HK-2 (cell line): ENCODE data around the gene MCFD2.
A peak's percentile ranks its signal among the peaks of the same experiment; 100 is the strongest.
"Not testable (repeated sequence)": the region's sequence is repeated elsewhere in the genome, so short reads cannot be mapped to it uniquely, and the experiment has no call there.

Experiments used
- DNase-seq: peaks from one replicate; pipeline ENCODE4 v3.0.0-alpha.2; 2018; ENCODE audit not compliant: unreplicated experiment

The MCFD2 gene

DNA sequence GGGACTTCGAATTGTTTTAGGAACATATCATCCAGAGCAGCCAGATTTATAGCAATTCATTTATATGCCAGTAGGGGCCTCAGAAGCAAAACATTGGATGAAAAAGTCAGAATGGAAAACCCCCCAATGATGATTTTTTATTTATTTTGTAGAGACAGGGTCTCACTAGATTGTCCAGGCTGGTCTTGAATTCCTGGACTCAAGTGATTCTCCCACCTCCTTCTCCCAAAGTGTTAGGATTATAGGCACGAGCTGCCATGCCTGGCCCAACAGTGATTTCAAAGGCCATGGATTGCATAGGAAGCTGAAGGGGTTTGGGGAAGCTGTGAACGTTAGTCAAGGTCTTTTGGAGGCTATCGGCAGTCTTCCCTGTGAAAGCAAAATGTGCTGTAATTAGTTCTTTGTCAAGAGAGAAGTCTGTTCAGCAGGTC is 21.9 kb upstream of the MCFD2 start:
- DNase-seq: no peak

DNA sequence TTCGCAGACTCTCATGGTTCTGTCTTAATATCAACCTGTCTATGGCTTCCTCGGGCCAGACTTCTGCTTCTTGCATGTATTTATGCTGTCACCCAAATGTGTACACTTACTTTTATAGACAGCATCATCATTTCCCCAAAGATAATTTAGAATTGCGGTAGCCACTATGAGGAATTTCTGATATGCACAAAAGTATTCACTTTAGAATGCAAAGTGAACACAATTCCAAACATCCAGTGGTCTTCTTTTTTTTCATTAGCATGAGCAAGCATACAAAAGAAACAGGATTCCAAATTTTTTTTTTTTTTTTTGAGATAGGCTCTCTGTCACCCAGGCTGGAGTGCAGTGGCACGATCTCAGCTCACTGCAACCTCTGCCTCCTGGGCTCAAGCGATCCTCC is 21.0 kb upstream of the MCFD2 start:
- DNase-seq: no peak

DNA sequence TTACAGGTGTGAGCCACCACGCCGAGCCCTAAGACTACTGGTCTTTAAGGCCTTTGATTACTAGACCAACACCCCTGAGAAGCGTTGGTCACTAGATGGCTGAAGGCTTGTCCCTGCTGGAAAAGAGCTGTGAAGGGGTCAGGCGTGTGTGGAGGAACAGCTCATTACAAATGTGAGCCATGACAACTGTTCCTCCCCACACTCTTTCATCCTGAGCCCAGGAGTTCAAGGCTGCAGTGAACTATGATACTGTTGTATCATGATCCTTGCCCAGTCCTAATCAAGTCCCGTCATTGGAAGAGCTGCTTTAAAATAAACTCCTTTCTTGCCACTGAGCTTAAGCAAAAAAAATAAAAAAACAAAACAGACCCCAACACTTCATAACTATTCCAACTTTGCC is 19.5 kb upstream of the MCFD2 start:
- DNase-seq: no peak

DNA sequence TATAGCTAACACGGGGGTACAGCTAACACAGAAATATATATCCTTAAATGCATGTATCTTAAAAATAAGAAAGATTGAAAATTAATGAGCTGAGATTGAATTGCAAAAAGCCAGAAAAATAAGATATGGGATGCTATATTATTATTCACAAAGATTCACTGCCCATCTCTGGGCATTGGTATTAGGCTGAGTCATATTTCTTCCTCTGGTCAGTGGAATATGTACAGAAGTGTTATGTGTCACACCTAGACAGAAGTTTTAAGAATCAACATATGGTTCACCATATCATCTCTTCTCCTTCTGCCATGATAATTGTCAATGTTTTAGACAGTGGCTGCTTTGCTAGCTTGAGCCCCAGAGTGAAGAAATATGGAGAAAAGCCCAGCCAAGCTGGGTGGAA is 14.0 kb upstream of the MCFD2 start:
- DNase-seq: no peak

GRCh38 chr2:46926863-46927262 is 11.3 kb upstream of the MCFD2 start:
- no peak for DNase-seq

GRCh38 chr2:46925474-46926351 is 10.1 kb upstream of the MCFD2 start:
- no peak for DNase-seq

DNA sequence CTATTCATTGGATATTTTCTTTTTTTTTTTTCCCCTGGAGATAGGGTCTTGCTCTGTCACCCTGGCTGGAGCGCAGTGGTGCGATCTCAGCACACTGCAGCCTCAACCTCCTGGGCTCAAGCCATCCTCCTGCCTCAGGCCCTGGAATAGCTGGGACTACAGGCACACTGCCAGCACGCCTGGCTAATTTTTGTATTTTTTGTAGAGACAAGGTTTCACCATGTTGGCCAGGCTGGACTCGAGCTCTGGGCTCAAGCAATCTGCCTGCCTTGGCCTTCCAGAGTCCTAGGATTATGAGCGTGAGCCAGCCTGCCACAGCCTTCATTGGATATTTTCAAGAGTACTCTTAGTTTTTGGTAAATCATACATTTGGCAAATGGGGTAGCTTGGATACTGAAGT is 9.0 kb upstream of the MCFD2 start:
- DNase-seq: no peak

DNA sequence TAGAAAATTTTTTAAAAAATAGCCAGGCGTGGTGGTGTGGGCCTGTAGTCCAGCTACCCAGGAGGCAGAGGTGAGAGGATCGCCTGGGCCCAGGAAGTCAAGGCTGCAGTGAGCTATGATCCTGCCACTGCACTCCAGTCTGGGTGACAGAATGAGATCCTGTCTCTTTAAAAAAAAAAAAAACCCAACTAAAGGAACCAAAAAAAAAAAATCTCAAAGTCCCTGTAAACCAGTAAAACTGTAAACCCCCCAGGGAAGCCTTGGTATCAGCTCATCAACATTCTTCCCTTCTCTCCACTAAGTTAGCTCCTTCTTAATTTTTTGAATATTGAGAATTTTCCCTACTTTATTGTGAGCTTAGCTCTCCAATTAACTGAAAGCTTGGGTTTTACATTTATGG is 8.4 kb upstream of the MCFD2 start:
- DNase-seq: no peak

DNA sequence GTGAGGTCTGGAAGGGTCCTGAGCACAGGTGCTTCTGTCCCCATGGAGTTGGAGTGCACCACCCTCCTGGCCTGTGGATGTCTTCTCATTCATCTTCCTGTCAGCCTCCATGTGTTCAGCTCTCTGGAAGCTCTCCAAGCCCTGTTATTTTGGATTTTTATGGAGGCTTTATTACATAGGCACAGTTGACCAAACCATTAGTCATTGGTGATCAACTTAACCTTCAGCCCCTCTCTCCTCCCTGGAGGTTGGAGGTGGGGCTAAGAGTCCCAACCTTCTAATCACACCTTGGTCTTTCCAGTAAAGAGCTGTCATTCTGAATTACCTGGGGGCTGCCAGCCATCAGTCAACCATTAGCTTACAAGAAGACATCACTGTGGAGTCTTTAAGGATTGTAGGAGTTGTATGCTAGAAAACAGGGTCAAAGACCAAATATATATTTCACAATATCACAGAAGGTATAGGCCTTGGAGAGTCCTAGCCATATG is 7.5 kb upstream of the MCFD2 start:
- DNase-seq: no peak

- no peak for DNase-seq
These were observed 7.0 kb upstream of the MCFD2 start for GRCh38 chr2:46922606-46923005.

GRCh38 chr2:46921676-46922448 is 6.3 kb upstream of the MCFD2 start:
- DNase-seq: no peak

DNA sequence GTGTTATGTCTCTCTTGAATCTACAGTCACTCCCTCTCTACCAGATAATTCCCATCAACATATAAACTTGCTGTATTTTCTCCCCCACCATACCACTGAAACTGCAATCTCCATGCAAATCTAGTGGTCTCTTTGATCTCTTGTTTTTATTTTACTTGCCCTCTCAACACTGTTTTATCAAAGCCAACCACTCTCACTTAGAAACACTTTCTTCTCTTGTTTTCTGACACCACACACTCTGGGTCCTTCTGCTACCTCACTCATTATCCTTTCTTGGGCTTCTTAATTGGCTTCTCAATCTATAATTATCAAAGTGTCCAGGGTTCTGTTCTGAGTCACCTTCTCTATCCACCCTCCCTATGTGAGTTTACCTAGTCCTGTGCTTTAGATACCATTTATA is 2.0 kb upstream of the MCFD2 start:
- DNase-seq: no peak

- peak; percentile 87 for DNase-seq
These were observed 415 bp upstream of the MCFD2 start for GRCh38 chr2:46915811-46916630.

- DNase-seq: no peak
These were observed 902 bp downstream of the MCFD2 start for GRCh38 chr2:46914578-46915230.

- peak; percentile 58 for DNase-seq
These were observed 1.9 kb downstream of the MCFD2 start for GRCh38 chr2:46913471-46914381.

DNA sequence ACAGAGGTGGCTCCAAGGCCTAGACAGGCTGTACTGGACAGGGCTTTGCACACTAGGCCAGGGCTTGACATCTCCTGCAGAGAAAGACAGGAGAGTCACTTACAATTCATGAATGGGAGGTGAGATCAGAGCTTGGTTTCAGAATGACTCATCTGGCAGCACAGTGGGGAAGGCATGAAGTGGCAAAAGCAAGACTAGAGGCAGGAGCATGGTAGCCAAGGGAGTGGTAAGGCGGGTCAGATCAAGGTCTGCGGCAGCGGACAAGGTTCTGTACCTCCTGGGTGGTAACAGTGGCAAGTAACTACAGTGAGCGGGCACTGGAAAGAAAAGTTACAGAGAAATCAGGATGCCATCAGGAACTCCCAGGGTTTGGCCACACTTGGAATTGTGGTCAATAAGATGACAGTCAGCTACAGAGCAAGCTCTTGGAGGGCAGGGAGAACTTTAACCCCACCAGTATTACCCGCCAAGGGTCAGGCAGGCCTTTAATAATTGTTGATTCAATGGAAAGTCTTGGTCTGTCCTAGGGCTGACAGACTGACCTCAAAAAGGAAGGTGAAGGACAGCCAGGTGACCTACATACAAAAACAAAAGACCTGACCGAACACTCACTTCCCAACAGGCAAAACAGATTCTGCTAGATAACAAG is 5.7 kb downstream of the MCFD2 start:
- DNase-seq: peak; percentile 56

- DNase-seq: no peak
These were observed 6.5 kb downstream of the MCFD2 start for GRCh38 chr2:46909150-46909549.

- DNase-seq: not testable (repeated sequence)
These were observed 10.5 kb downstream of the MCFD2 start for GRCh38 chr2:46904908-46905678.

- DNase-seq: not testable (repeated sequence)
These were observed 12.6 kb downstream of the MCFD2 start for GRCh38 chr2:46902980-46903379.
